Upper lobe of left lung (tissue), 6 donors: ENCODE measurements around the gene ADAMTS2. TPM values are rescaled to one million over a fixed set of nuclear protein-coding genes. Genes with fewer than 3 reads are reported as not detected.

ENCODE experiments used
- ATAC-seq, 2 donors: fragments of 200-7000 bp; cut with Tn5 transposase; one replicate each; pipeline ENCODE4 v1.9.1; 2022; ENCODE audit warnings: mild to moderate bottlenecking in 2 of 2, moderate library complexity in 2 of 2; ENCODE audit not compliant: low FRiP score in 2 of 2
- DNase-seq, 2 donors: peaks; one replicate each; pipeline ENCODE4 v3.0.0-alpha.2; 2019 to 2020
- H3K27ac ChIP-seq, 4 donors: fragments of 200-600 bp; sonication (generic); one replicate each; pipeline ENCODE4 v1.5.1; 2016 to 2019
- H3K27me3 ChIP-seq, 4 donors: fragments of 200-600 bp; sonication (generic); one replicate each; pipeline ENCODE4 v1.5.1; 2017 to 2019
- H3K36me3 ChIP-seq, 4 donors: fragments of 200-600 bp; sonication (generic); one replicate each; pipeline ENCODE4 v1.5.1; 2016 to 2019
- H3K4me1 ChIP-seq, 4 donors: fragments of 200-600 bp; sonication (generic); one replicate each; pipeline ENCODE4 v1.5.1; 2018 to 2019
- H3K4me3 ChIP-seq, 4 donors: fragments of 200-600 bp; sonication (generic); one replicate each; pipeline ENCODE4 v1.5.1; 2017 to 2019; ENCODE audit warnings: mild to moderate bottlenecking in 2 of 4, moderate library complexity in 1 of 4
- H3K9me3 ChIP-seq, 4 donors: fragments of 200-600 bp; sonication (generic); one replicate each; pipeline ENCODE4 v1.5.1; 2018 to 2019
- EP300 ChIP-seq, 4 donors: sonication (generic); formaldehyde crosslinking; IDR thresholded peaks; one replicate each; pipeline ENCODE4 v1.5.1; 2017; ENCODE audit warnings: antibody characterized with exemption in 4 of 4, control low read depth in 2 of 4
- POLR2A ChIP-seq, 4 donors: fragments of 450-650 bp; IDR thresholded peaks; one replicate each; pipeline ENCODE4 v1.5.1; 2016 to 2017; ENCODE audit warnings: antibody characterized with exemption in 4 of 4, mild to moderate bottlenecking in 2 of 4
- POLR2AphosphoS5 ChIP-seq, 2 donors: sonication (generic); formaldehyde crosslinking; IDR thresholded peaks; one replicate each; pipeline ENCODE4 v1.5.1; 2017; ENCODE audit warnings: antibody characterized with exemption in 2 of 2
- whole genome bisulfite sequencing, 2 donors: methylation state at CpG; one replicate each; pipeline ENCODE4 v1.1.5; 2017 to 2018; 5-methylcytosine and 5-hydroxymethylcytosine counted together
- total RNA-seq, 6 donors: library from RNA; depleted of rRNA in 4 of 6; stranded (reverse); fragments of >200 nt in 4 of 6; gene quantifications; one replicate each; pipeline versions ENCODE4 v1.1.0 to v1.2.1, GENCODE V29; 2016 to 2021
- TF ChIP-seq, protein P1 (sequence below), 6 experiments: fragments of 450-650 bp in 4 of 6; fragments of 200-600 bp in 2 of 6; sonication (generic) in 2 of 6; IDR thresholded peaks; one replicate each; pipeline ENCODE4 v1.5.1; 2016 to 2019; ENCODE audit warnings: antibody characterized with exemption in 6 of 6
- donor health status: DM: no; HTN: no; CAD: no; lungs with moderate emphysema.
- donor health status: DM: no; HTN: yes; CAD: no; lungs with severe emphysema.

Gene ADAMTS2
- total RNA-seq, 6 donors from 2014 or later: 10.0 to 114 (median 25.7) TPM

DNA sequence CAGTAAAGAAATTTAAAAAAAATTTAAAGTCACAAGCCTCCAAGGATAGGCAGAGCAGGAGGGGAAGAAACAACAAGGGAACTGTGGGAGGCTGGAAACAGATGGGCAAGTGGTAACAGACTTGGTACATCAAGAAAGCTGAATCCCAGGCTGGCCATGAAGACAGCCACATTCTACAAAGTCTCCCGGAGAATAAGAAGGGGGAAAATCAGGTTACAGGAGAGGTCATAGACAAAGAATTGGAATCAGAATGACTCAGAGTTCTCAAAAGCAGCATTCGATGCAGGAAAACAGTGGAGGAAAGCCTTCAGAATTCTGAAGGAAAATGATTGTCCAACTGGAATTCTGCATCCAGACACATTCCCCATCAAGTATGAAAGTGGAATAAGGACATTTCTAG is 129.7 kb downstream of the ADAMTS2 start:
- TF ChIP-seq POLR2A (IDR thresholded peaks at IDR 0.05): no peak
- TF ChIP-seq POLR2AphosphoS5 (IDR thresholded peaks at IDR 0.05): no peak
- no peak for TF ChIP-seq EP300 (IDR thresholded peaks at IDR 0.05)
- TF ChIP-seq, protein P1, sequence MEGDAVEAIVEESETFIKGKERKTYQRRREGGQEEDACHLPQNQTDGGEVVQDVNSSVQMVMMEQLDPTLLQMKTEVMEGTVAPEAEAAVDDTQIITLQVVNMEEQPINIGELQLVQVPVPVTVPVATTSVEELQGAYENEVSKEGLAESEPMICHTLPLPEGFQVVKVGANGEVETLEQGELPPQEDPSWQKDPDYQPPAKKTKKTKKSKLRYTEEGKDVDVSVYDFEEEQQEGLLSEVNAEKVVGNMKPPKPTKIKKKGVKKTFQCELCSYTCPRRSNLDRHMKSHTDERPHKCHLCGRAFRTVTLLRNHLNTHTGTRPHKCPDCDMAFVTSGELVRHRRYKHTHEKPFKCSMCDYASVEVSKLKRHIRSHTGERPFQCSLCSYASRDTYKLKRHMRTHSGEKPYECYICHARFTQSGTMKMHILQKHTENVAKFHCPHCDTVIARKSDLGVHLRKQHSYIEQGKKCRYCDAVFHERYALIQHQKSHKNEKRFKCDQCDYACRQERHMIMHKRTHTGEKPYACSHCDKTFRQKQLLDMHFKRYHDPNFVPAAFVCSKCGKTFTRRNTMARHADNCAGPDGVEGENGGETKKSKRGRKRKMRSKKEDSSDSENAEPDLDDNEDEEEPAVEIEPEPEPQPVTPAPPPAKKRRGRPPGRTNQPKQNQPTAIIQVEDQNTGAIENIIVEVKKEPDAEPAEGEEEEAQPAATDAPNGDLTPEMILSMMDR (IDR thresholded peaks at IDR 0.05): no peak
- Histone ChIP-seq H3K9me3 (no peaks in the 10 kb centered on the region), H3K4me3 (no peak overlapping the region), H3K36me3 (no peaks in the 10 kb centered on the region), H3K4me1 (no peaks in the 10 kb centered on the region), H3K27ac (no peak overlapping the region), H3K27me3 (no peaks in the 10 kb centered on the region)
- no peak for ATAC-seq
- 84 to 90% methylated on average over 2 of the region's 2 CpGs for WGBS, 2 donors
- DNase-seq: no peak

GRCh38 chr5:179214678-179215077 is 130.6 kb downstream of the ADAMTS2 start:
- no peak overlapping the region for H3K27ac ChIP-seq
- no peaks in the 10 kb centered on the region for H3K27me3 ChIP-seq
- H3K4me1 ChIP-seq: no peaks in the 10 kb centered on the region
- ATAC-seq: no peak
- no peak for DNase-seq
- no peaks in the 10 kb centered on the region for H3K36me3 ChIP-seq
- TF ChIP-seq EP300 (IDR thresholded peaks at IDR 0.05) (no peak), POLR2AphosphoS5 (IDR thresholded peaks at IDR 0.05) (no peak)
- 89 to 94% methylated on average over 7 of the region's 7 CpGs for WGBS, 2 donors
- no peak overlapping the region for H3K4me3 ChIP-seq
- no peaks in the 10 kb centered on the region for H3K9me3 ChIP-seq

DNA sequence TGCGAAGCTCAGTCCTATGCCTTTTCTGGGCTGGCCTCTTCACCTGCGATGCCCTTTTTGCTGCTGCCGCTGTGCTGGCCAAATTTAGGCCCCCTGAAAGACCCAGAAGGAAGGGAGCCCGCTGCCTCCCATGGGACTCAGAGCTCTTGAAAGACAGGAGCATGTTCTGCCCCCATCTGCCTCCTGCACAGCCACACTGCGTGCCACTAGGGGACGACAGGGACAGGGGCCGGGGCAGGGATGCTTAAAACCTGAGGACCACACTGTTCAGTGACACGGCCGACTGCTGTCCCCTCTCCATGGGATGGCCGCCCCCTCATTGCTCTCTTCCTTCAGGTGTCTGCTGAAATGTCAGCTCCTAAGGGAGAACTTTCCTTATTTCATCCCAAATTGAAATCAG is 132.4 kb downstream of the ADAMTS2 start:
- H3K27ac ChIP-seq: no peak overlapping the region
- TF ChIP-seq POLR2A (IDR thresholded peaks at IDR 0.05) (no peak), POLR2AphosphoS5 (IDR thresholded peaks at IDR 0.05) (no peak), EP300 (IDR thresholded peaks at IDR 0.05) (no peak)
- TF ChIP-seq, protein P1 (IDR thresholded peaks at IDR 0.05): peak in 1 of 6 experiments; percentile 31
- no peak for ATAC-seq
- H3K4me1 ChIP-seq: no peaks in the 10 kb centered on the region
- no peaks in the 10 kb centered on the region for H3K27me3 ChIP-seq
- no peaks in the 10 kb centered on the region for H3K36me3 ChIP-seq
- no peak for DNase-seq
- no peak overlapping the region for H3K4me3 ChIP-seq
- H3K9me3 ChIP-seq: no peaks in the 10 kb centered on the region
- WGBS, 2 donors: 76 to 92% methylated on average over 8 to 10 of the region's 10 CpGs

DNA sequence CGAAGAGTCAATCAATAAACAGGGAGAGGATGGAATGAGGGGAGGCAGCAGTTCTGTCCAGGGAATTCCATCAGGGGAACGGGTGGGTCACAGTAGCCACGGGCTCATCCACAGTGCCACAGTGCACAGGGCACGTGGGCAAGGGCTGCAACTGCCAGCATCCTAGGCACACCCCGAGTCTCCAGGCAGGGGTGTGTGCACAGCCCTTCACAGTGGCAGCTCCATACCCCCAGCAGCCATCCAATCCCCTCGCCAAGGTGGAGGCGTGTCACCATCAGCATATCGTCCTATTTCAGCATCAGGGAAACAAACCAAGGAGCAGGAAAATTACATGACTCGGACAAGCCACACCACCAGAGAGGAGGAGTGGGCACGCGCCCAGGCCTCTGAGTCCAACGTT is 133.6 kb downstream of the ADAMTS2 start:
- Histone ChIP-seq H3K4me1 (no peaks in the 10 kb centered on the region), H3K9me3 (no peaks in the 10 kb centered on the region), H3K36me3 (no peaks in the 10 kb centered on the region), H3K4me3 (no peak overlapping the region), H3K27ac (no peak overlapping the region), H3K27me3 (no peaks in the 10 kb centered on the region)
- DNase-seq (no peak), ATAC-seq (no peak)
- 78 to 86% methylated on average over 9 to 12 of the region's 12 CpGs for WGBS, 2 donors
- TF ChIP-seq POLR2A (IDR thresholded peaks at IDR 0.05) (no peak), POLR2AphosphoS5 (IDR thresholded peaks at IDR 0.05) (no peak), EP300 (IDR thresholded peaks at IDR 0.05) (no peak)
- TF ChIP-seq, protein P1 (IDR thresholded peaks at IDR 0.05): no peak

- DNase-seq: no peak
- ATAC-seq: no peak
- Histone ChIP-seq H3K36me3 (no peaks in the 10 kb centered on the region), H3K27ac (no peak overlapping the region), H3K4me1 (no peaks in the 10 kb centered on the region), H3K9me3 (no peaks in the 10 kb centered on the region), H3K27me3 (no peaks in the 10 kb centered on the region), H3K4me3 (no peak overlapping the region)
- WGBS, 2 donors: 77% methylated on average over 3 of the region's 3 CpGs; no CpG with 5 or more reads in 1 of the 2 donors
- TF ChIP-seq POLR2AphosphoS5 (IDR thresholded peaks at IDR 0.05) (no peak), EP300 (IDR thresholded peaks at IDR 0.05) (no peak), POLR2A (IDR thresholded peaks at IDR 0.05) (no peak)
- TF ChIP-seq, protein P1 (IDR thresholded peaks at IDR 0.05): no peak
Measured at GRCh38 chr5:179211068-179211467, 134.2 kb downstream of the ADAMTS2 start.
